ENCODE measurements around the gene ROBO1. TPM values are rescaled to one million over a fixed set of nuclear protein-coding genes. Genes with fewer than 3 reads are reported as not detected.

The ROBO1 gene
- polyA plus RNA-seq, 1 donor (not counting 4 experiments of a cell fraction or from before 2014, with no cell fraction given), result 27.1 TPM

- Histone ChIP-seq H2AFZ (ENCODE audit: control insufficient read depth, low read length) (no peak overlapping the region), H3K9ac (ENCODE audit: control insufficient read depth, extremely low read depth, insufficient read depth, low read length) (no peak overlapping the region), H3K36me3 (ENCODE audit: control insufficient read depth in 2 of 2, extremely low read depth in 1 of 2, insufficient read depth in 2 of 2, low read length in 2 of 2) (no peaks in the 10 kb centered on the region), H3K79me2 (ENCODE audit: control insufficient read depth, insufficient read depth, low read length) (no peaks in the 10 kb centered on the region), H3K4me3 (ENCODE audit: control insufficient read depth in 2 of 3, extremely low read depth in 1 of 3, insufficient read depth in 2 of 3, low read depth in 1 of 3, low read length in 3 of 3) (no peak overlapping the region), H3K27me3 (ENCODE audit: control insufficient read depth, extremely low read depth, insufficient read depth, low read length) (no peaks in the 10 kb centered on the region), H3K9me3 (ENCODE audit: control insufficient read depth, low read depth, low read length) (no peaks in the 10 kb centered on the region), H3K4me2 (ENCODE audit: control insufficient read depth, extremely low read depth, insufficient read depth, low read depth, low read length) (no peak overlapping the region), H3K9me1 (ENCODE audit: control insufficient read depth, extremely low read depth, insufficient read depth, low read length) (no peaks in the 10 kb centered on the region), H3K27ac (ENCODE audit: control insufficient read depth, insufficient read depth, low read length) (no peak overlapping the region), H4K20me1 (ENCODE audit: control insufficient read depth, extremely low read depth, insufficient read depth, low read length) (no peaks in the 10 kb centered on the region), H3K4me1 (ENCODE audit: control insufficient read depth, extremely low read depth, insufficient read depth, low read length) (peaks cover 9% of the 10 kb centered on the region)
- no peak for DNase-seq (ENCODE audit: low read depth, low spot score)
- no peak for FAIRE-seq
- TF ChIP-seq CTCF (optimal IDR thresholded peaks at IDR 0.05 in 1 of 3, IDR thresholded peaks at IDR 0.05 in 1 of 3, conservative IDR thresholded peaks at IDR 0.05 in 1 of 3; ENCODE audit: extremely low read depth in 1 of 3, insufficient read depth in 2 of 3, low read length in 3 of 3) (no peak), EZH2 (IDR thresholded peaks at IDR 0.05; ENCODE audit: low read length) (no peak)
- dilution Hi-C loops (cut with MboI; ENCODE audit: extremely low pct_ligation_motif_present, low sequenced_read_pairs), result no loop called here
These were observed 947.3 kb downstream of the ROBO1 start for GRCh38 chr3:78820542-78820941.

GRCh38 chr3:78818161-78818985 is 949.4 kb downstream of the ROBO1 start:
- Histone ChIP-seq H3K79me2 (ENCODE audit: control insufficient read depth, insufficient read depth, low read length) (no peaks in the 10 kb centered on the region), H3K27me3 (ENCODE audit: control insufficient read depth, extremely low read depth, insufficient read depth, low read length) (no peaks in the 10 kb centered on the region), H3K4me2 (ENCODE audit: control insufficient read depth, extremely low read depth, insufficient read depth, low read depth, low read length) (no peak overlapping the region), H3K9me3 (ENCODE audit: control insufficient read depth, low read depth, low read length) (no peaks in the 10 kb centered on the region), H3K4me3 (ENCODE audit: control insufficient read depth in 2 of 3, extremely low read depth in 1 of 3, insufficient read depth in 2 of 3, low read depth in 1 of 3, low read length in 3 of 3) (no peak overlapping the region), H4K20me1 (ENCODE audit: control insufficient read depth, extremely low read depth, insufficient read depth, low read length) (no peaks in the 10 kb centered on the region), H2AFZ (ENCODE audit: control insufficient read depth, low read length) (no peak overlapping the region), H3K9me1 (ENCODE audit: control insufficient read depth, extremely low read depth, insufficient read depth, low read length) (no peaks in the 10 kb centered on the region), H3K36me3 (ENCODE audit: control insufficient read depth in 2 of 2, extremely low read depth in 1 of 2, insufficient read depth in 2 of 2, low read length in 2 of 2) (no peaks in the 10 kb centered on the region), H3K27ac (ENCODE audit: control insufficient read depth, insufficient read depth, low read length) (no peak overlapping the region), H3K4me1 (ENCODE audit: control insufficient read depth, extremely low read depth, insufficient read depth, low read length) (peaks cover 1% of the 10 kb centered on the region), H3K9ac (ENCODE audit: control insufficient read depth, extremely low read depth, insufficient read depth, low read length) (no peak overlapping the region)
- FAIRE-seq, result no peak
- dilution Hi-C loops (cut with MboI; ENCODE audit: extremely low pct_ligation_motif_present, low sequenced_read_pairs), result no loop called here
- no peak for DNase-seq (ENCODE audit: low read depth, low spot score)
- no peak for TF ChIP-seq EZH2 (IDR thresholded peaks at IDR 0.05; ENCODE audit: low read length)
